ENCODE results near the gene LRP10. TPM values are rescaled to one million over a fixed set of nuclear protein-coding genes. Genes with fewer than 3 reads are reported as not detected.
A peak's percentile ranks its signal among the peaks of the same experiment; 100 is the strongest.

Gene LRP10
- total and polyA plus RNA-seq, 2 experiments from 2014 or later, result 56.2 to 117 TPM

- no peaks in the 10 kb centered on the region for H3K27me3 ChIP-seq
- H3K79me2 ChIP-seq, result peaks cover 14% of the 10 kb centered on the region
- peaks cover 4% of the 10 kb centered on the region for H3K4me1 ChIP-seq (ENCODE audit: insufficient read depth)
- no peak overlapping the region for H3K4me3 ChIP-seq
- H3K27ac ChIP-seq, result peak overlapping the region; percentile 72
- no peaks in the 10 kb centered on the region for H3K9me3 ChIP-seq (ENCODE audit: low read depth)
- H3K9me2 ChIP-seq (replicated peaks; ENCODE audit: insufficient read depth), result no peaks in the 10 kb centered on the region
- WGBS (ENCODE audit: low lambda C conversion rate, missing lambda C conversion rate), result 91% methylated on average over 2 of the region's 2 CpGs
- TF ChIP-seq EZH2 (IDR thresholded peaks at IDR 0.05; ENCODE audit: borderline replicate concordance), result no peak
- no peak for TF ChIP-seq CTCF (IDR thresholded peaks at IDR 0.05; ENCODE audit: poor library complexity)
- TF ChIP-seq EZH2phosphoT487 (IDR thresholded peaks at IDR 0.05; ENCODE audit: low read depth, severe bottlenecking, unreplicated experiment), result no peak
- no peak overlapping the region for H2AFZ ChIP-seq
- no peaks in the 10 kb centered on the region for H3K36me3 ChIP-seq (replicated peaks; ENCODE audit: insufficient read depth, low read depth)
- no peak overlapping the region for H3K4me2 ChIP-seq
- no peaks in the 10 kb centered on the region for H4K20me1 ChIP-seq (ENCODE audit: insufficient read depth, poor library complexity, severe bottlenecking)
- no peak for DNase-seq (ENCODE audit: low spot score)
These were observed 32.2 kb downstream of the LRP10 start for GRCh38 chr14:22903742-22904087.

DNA sequence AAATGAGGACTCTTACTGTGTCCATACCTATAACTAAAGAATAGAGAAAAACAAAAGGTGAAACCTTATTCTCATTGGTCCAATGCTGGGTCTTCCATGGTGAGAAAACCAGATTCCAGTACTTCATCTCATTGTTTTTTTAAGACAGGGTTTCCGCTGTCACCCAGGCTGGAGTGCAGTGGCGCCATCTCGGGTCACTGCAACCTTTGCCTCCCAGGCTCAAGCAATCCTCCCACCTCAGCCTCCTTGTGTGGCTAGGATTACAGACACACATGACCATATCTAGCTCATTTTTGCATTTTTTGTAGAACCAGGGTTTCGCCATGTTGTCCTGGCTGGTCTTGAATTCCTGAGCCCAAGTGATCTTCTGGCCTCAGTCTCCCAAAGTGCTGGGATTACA, 34.1 kb downstream of the LRP10 start:
- Histone ChIP-seq H3K4me1 (ENCODE audit: insufficient read depth) (no peaks in the 10 kb centered on the region), H3K36me3 (replicated peaks; ENCODE audit: insufficient read depth, low read depth) (no peaks in the 10 kb centered on the region), H3K27ac (no peak overlapping the region), H3K9me3 (ENCODE audit: low read depth) (no peaks in the 10 kb centered on the region), H3K9me2 (replicated peaks; ENCODE audit: insufficient read depth) (no peaks in the 10 kb centered on the region), H3K4me3 (no peak overlapping the region), H3K27me3 (no peaks in the 10 kb centered on the region), H3K4me2 (no peak overlapping the region), H2AFZ (no peak overlapping the region), H4K20me1 (ENCODE audit: insufficient read depth, poor library complexity, severe bottlenecking) (no peaks in the 10 kb centered on the region), H3K79me2 (peaks cover 29% of the 10 kb centered on the region)
- no peak for DNase-seq (ENCODE audit: low spot score)
- TF ChIP-seq EZH2 (IDR thresholded peaks at IDR 0.05; ENCODE audit: borderline replicate concordance) (no peak), EZH2phosphoT487 (IDR thresholded peaks at IDR 0.05; ENCODE audit: low read depth, severe bottlenecking, unreplicated experiment) (no peak)
- WGBS (ENCODE audit: low lambda C conversion rate, missing lambda C conversion rate), result 95% methylated on average over 4 of the region's 4 CpGs

DNA sequence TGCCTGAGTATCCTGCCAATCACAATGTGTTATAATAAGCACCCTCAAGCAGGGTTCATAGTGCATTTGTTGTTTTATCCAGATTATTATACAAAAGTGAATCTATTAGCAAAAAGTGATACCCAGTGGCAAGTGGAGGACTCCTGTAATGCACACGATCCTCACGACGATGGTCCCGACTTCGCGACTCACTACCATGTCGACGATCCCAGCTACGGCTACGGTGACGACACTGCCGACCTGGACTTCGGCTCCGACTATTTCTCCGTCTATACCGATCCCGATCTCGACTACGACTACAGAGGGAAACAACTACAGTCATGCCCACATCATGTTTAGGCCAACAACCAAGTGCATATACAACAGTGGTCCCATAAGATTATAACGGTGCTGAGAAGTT, 34.5 kb downstream of the LRP10 start:
- Histone ChIP-seq H3K27me3 (no peaks in the 10 kb centered on the region), H3K4me1 (ENCODE audit: insufficient read depth) (no peaks in the 10 kb centered on the region), H2AFZ (no peak overlapping the region), H4K20me1 (ENCODE audit: insufficient read depth, poor library complexity, severe bottlenecking) (no peaks in the 10 kb centered on the region), H3K27ac (no peak overlapping the region), H3K36me3 (replicated peaks; ENCODE audit: insufficient read depth, low read depth) (no peaks in the 10 kb centered on the region), H3K4me3 (no peak overlapping the region), H3K9me2 (replicated peaks; ENCODE audit: insufficient read depth) (no peaks in the 10 kb centered on the region), H3K79me2 (peaks cover 34% of the 10 kb centered on the region), H3K4me2 (no peak overlapping the region), H3K9me3 (ENCODE audit: low read depth) (no peaks in the 10 kb centered on the region)
- 98% methylated on average over 20 of the region's 20 CpGs for WGBS (ENCODE audit: low lambda C conversion rate, missing lambda C conversion rate)
- no peak for DNase-seq (ENCODE audit: low spot score)
- no peak for TF ChIP-seq EZH2 (IDR thresholded peaks at IDR 0.05; ENCODE audit: borderline replicate concordance)
- TF ChIP-seq EZH2phosphoT487 (IDR thresholded peaks at IDR 0.05; ENCODE audit: low read depth, severe bottlenecking, unreplicated experiment), result no peak
- TF ChIP-seq CTCF (IDR thresholded peaks at IDR 0.05; ENCODE audit: poor library complexity), result no peak

DNA sequence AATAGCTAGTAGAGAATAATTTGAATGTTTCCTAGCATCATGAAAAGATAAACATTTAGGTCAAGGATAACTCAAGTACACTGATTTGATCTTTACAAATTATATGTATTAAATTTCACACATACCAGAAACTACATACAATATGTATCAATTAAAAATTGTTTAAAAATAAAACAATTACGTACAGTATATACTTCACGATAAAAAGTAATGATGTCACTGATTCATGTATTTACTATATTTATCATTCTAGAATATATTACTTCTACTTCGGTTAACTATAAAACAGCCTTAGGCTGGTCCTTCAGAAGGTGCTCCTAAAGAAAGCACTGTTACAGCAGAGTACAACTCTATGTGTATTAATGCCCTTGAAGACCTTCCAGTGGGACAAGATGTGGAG, 35.9 kb downstream of the LRP10 start:
- H3K4me3 ChIP-seq, result no peak overlapping the region
- TF ChIP-seq EZH2 (IDR thresholded peaks at IDR 0.05; ENCODE audit: borderline replicate concordance) (no peak), CTCF (IDR thresholded peaks at IDR 0.05; ENCODE audit: poor library complexity) (no peak), EZH2phosphoT487 (IDR thresholded peaks at IDR 0.05; ENCODE audit: low read depth, severe bottlenecking, unreplicated experiment) (no peak)
- no peaks in the 10 kb centered on the region for H3K9me3 ChIP-seq (ENCODE audit: low read depth)
- no peak overlapping the region for H3K4me2 ChIP-seq
- H2AFZ ChIP-seq, result no peak overlapping the region
- 94% methylated on average over 3 of the region's 3 CpGs for WGBS (ENCODE audit: low lambda C conversion rate, missing lambda C conversion rate)
- DNase-seq (ENCODE audit: low spot score), result no peak
- peaks cover 4% of the 10 kb centered on the region for H4K20me1 ChIP-seq (ENCODE audit: insufficient read depth, poor library complexity, severe bottlenecking)
- H3K27ac ChIP-seq, result no peak overlapping the region
- no peaks in the 10 kb centered on the region for H3K4me1 ChIP-seq (ENCODE audit: insufficient read depth)
- H3K27me3 ChIP-seq, result no peaks in the 10 kb centered on the region
- H3K36me3 ChIP-seq (replicated peaks; ENCODE audit: insufficient read depth, low read depth), result no peaks in the 10 kb centered on the region
- no peaks in the 10 kb centered on the region for H3K9me2 ChIP-seq (replicated peaks; ENCODE audit: insufficient read depth)
- peaks cover 47% of the 10 kb centered on the region for H3K79me2 ChIP-seq

All from hepatocyte (in vitro differentiated cells).